Parathyroid adenoma (tissue), 2 donors: Measurements from ENCODE around the gene ECHDC1.

Experiments used
- H2AFZ ChIP-seq: fragments of 300-600 bp; sonication (generic); one replicate; pipeline ENCODE4 v1.7.0; 2017; ENCODE audit warnings: antibody characterized with exemption, mild to moderate bottlenecking
- H3K27ac ChIP-seq: fragments of 300-600 bp; sonication (generic); one replicate; pipeline ENCODE4 v1.7.0; 2017
- H3K27me3 ChIP-seq: fragments of 300-600 bp; sonication (generic); one replicate; pipeline ENCODE4 v1.7.0; 2017; ENCODE audit warnings: low read length; ENCODE audit not compliant: control insufficient read depth, insufficient read depth
- H3K36me3 ChIP-seq: fragments of 300-600 bp; sonication (generic); one replicate; pipeline ENCODE4 v1.7.0; 2017; ENCODE audit warnings: low read length; ENCODE audit not compliant: control insufficient read depth, insufficient read depth
- H3K4me1 ChIP-seq: fragments of 300-600 bp; sonication (generic); one replicate; pipeline ENCODE4 v1.7.0; 2017; ENCODE audit warnings: control low read depth
- H3K4me2 ChIP-seq: fragments of 300-600 bp; sonication (generic); one replicate; pipeline ENCODE4 v1.7.0; 2017; ENCODE audit warnings: low read length
- H3K4me3 ChIP-seq: fragments of 300-600 bp; sonication (generic); one replicate; pipeline ENCODE4 v1.7.0; 2017; ENCODE audit warnings: low read depth, low read length
- H3K79me2 ChIP-seq: fragments of 300-600 bp; sonication (generic); one replicate; pipeline ENCODE4 v1.7.0; 2017; ENCODE audit warnings: control low read depth
- H3K9ac ChIP-seq: fragments of 300-600 bp; sonication (generic); one replicate; pipeline ENCODE4 v1.7.0; 2017; ENCODE audit warnings: mild to moderate bottlenecking
- H3K9me3 ChIP-seq: fragments of 300-600 bp; sonication (generic); one replicate; pipeline ENCODE4 v1.7.0; 2017; ENCODE audit warnings: low read length; ENCODE audit not compliant: control insufficient read depth
- TF ChIP-seq, protein P1 (sequence below): fragments of 300-600 bp; sonication (generic); IDR thresholded peaks from one replicate; pipeline ENCODE4 v1.7.0; 2017; ENCODE audit warnings: antibody characterized with exemption, mild to moderate bottlenecking
- donor health status: primary hyperparathyroidism.

Gene ECHDC1, protein sequence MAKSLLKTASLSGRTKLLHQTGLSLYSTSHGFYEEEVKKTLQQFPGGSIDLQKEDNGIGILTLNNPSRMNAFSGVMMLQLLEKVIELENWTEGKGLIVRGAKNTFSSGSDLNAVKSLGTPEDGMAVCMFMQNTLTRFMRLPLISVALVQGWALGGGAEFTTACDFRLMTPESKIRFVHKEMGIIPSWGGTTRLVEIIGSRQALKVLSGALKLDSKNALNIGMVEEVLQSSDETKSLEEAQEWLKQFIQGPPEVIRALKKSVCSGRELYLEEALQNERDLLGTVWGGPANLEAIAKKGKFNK

DNA sequence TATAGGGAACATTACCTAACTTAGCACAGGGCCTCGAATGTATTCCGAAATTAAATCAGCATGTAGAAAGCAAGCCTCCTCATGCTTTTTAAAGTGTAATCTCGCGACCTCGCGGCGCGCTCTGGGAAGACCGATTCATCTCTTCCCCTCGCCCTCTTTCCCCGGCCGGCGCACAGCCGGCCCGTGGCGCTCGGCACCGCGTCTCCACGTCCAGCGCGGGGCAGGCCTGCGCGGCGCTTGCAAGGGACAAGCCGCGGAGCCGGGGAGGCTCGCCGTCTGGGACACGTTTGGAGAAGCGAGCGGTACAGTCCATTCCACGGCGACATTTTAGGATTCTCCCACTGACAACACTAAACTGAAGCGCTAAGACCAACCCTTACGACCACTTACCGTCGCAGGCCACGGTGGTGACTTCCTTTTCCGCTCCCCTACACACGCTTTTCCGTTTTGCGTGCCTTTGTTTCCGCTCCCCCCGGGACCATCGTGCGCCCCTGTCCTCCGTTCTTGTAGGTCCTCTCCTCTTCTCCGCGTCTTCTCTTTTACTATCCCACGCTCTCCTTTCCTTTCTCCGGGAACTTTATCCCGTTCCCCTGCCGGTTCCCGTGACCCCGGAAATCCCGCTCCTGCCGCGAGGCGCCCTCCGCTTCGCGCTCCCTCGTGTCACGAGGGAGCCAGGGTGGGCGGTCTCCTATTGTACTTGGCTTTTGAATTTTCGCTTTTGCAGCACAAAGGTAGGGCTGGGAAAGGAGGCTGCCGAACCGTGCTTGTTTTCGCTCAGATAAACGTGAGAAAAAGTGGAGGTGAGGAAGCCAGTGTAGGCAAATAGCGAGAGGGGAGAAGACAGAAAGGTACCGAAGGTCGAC is at the start of gene ECHDC1:
Gene ECHDC1, minus strand, starts transcription at position 664 of the 863 bp plus-strand sequence. CDS start 12,581 bp downstream, outside the sequence.
- Histone ChIP-seq H3K4me2 (peak within 1 kb of the TSS; percentile 61), H3K27ac (peak within 1 kb of the TSS; percentile 50), H3K9ac (no peak within 1 kb of the TSS), H3K27me3 (no peaks in the 10 kb centered on the region), H3K36me3 (no peaks in the 10 kb centered on the region), H2AFZ (peak within 1 kb of the TSS; percentile 86), H3K4me1 (no peaks in the 10 kb centered on the region), H3K4me3 (peak within 1 kb of the TSS; percentile 75), H3K9me3 (no peaks in the 10 kb centered on the region), H3K79me2 (peaks cover 9% of the 10 kb centered on the region)
- TF ChIP-seq, protein P1, sequence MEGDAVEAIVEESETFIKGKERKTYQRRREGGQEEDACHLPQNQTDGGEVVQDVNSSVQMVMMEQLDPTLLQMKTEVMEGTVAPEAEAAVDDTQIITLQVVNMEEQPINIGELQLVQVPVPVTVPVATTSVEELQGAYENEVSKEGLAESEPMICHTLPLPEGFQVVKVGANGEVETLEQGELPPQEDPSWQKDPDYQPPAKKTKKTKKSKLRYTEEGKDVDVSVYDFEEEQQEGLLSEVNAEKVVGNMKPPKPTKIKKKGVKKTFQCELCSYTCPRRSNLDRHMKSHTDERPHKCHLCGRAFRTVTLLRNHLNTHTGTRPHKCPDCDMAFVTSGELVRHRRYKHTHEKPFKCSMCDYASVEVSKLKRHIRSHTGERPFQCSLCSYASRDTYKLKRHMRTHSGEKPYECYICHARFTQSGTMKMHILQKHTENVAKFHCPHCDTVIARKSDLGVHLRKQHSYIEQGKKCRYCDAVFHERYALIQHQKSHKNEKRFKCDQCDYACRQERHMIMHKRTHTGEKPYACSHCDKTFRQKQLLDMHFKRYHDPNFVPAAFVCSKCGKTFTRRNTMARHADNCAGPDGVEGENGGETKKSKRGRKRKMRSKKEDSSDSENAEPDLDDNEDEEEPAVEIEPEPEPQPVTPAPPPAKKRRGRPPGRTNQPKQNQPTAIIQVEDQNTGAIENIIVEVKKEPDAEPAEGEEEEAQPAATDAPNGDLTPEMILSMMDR: no peak

DNA sequence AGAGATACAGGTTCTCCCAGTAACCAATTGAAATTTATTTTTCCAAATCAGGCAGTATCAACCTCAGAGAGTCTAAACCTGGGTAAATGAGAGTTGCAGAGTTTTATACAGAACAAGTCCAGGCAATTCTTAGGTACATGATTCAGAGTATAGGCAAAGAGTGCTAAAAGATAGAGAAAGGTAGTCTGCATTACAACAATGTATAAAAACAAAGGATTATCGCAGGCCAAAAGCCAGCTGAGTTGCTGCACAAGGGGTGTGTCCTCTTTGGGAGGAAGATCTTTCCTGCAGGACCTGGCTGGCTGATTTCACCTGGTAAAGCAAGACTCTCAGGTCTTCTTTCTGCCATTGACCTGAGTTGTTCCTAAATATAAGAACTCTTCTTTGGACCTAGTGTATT is 48.9 kb upstream of the ECHDC1 start:
- no peaks in the 10 kb centered on the region for H3K79me2 ChIP-seq
- no peak overlapping the region for H3K4me2 ChIP-seq
- H3K27me3 ChIP-seq: no peaks in the 10 kb centered on the region
- H3K9me3 ChIP-seq: no peaks in the 10 kb centered on the region
- H3K4me1 ChIP-seq: no peaks in the 10 kb centered on the region
- no peak overlapping the region for H2AFZ ChIP-seq
- TF ChIP-seq, protein P1: no peak
- no peak overlapping the region for H3K9ac ChIP-seq
- no peak overlapping the region for H3K27ac ChIP-seq
- H3K36me3 ChIP-seq: no peaks in the 10 kb centered on the region
- H3K4me3 ChIP-seq: no peak overlapping the region

DNA sequence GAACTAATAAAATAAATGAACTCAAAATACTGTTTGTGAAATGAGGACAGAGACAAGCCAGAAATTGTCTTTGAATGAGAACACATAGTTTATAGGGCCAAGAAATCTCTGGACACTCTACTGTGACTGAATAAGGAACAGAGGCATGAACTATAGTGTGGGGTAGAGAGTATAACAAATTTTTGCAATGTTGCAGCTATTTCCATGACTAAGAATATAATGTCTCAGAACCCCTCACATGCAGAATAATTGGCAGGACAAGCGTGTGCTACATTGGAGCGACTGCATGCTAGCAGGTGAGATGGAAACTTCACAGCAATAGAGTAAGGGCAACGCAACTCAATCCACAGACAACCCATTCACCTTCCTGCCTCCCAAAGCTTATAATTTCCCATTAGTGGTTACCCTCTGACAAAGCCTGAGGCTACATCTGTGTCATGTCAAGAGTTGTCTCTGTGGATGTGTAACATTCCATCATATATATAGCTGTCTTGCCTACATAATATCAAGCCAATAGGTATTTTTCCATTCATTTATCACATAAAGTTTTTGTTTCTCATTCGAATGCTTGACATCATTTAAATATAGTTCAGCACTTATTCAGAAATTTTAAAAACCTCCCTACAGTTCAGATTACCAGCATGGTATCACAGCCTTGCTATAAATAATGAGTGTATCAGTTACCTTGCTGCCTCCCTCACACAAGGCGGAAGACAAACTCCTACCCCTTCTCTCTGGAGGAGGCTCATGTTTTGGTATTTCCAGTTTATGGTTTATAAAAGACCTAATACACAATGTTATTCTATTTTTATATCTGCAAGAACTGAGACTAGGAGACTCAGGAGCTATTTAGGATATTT is 47.9 kb upstream of the ECHDC1 start:
- no peak overlapping the region for H3K27ac ChIP-seq
- no peaks in the 10 kb centered on the region for H3K4me1 ChIP-seq
- H3K9me3 ChIP-seq: no peaks in the 10 kb centered on the region
- H3K4me2 ChIP-seq: no peak overlapping the region
- no peak overlapping the region for H3K9ac ChIP-seq
- TF ChIP-seq, protein P1: no peak
- no peak overlapping the region for H2AFZ ChIP-seq
- H3K36me3 ChIP-seq: no peaks in the 10 kb centered on the region
- H3K27me3 ChIP-seq: no peaks in the 10 kb centered on the region
- no peak overlapping the region for H3K4me3 ChIP-seq
- H3K79me2 ChIP-seq: no peaks in the 10 kb centered on the region

DNA sequence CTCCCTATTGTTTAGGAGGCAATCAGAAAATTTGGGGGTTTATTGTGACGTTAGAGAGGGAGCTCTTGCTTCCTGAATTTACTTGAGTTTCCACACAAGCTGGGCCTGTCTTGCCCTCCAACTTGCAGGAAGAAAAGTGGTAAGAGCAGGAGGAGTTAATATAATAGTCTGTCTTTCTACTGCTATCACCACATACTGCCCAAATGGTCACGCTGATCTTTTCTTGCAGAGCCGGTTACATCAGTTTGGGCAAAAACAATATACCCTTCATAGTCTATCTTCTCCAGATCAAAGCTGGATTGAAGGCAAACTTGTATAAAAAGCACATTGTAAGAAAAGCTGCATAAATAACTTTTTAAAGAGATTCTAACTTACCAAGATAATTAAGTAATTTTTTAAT is 46.3 kb upstream of the ECHDC1 start:
- Histone ChIP-seq H3K4me1 (no peaks in the 10 kb centered on the region), H3K27ac (no peak overlapping the region), H3K36me3 (no peaks in the 10 kb centered on the region), H3K27me3 (no peaks in the 10 kb centered on the region), H2AFZ (no peak overlapping the region), H3K9me3 (no peaks in the 10 kb centered on the region), H3K79me2 (no peaks in the 10 kb centered on the region), H3K4me3 (no peak overlapping the region), H3K4me2 (no peak overlapping the region), H3K9ac (no peak overlapping the region)
- TF ChIP-seq, protein P1: no peak
